Measurements from ENCODE around the gene CHSY3.

The CHSY3 gene

DNA sequence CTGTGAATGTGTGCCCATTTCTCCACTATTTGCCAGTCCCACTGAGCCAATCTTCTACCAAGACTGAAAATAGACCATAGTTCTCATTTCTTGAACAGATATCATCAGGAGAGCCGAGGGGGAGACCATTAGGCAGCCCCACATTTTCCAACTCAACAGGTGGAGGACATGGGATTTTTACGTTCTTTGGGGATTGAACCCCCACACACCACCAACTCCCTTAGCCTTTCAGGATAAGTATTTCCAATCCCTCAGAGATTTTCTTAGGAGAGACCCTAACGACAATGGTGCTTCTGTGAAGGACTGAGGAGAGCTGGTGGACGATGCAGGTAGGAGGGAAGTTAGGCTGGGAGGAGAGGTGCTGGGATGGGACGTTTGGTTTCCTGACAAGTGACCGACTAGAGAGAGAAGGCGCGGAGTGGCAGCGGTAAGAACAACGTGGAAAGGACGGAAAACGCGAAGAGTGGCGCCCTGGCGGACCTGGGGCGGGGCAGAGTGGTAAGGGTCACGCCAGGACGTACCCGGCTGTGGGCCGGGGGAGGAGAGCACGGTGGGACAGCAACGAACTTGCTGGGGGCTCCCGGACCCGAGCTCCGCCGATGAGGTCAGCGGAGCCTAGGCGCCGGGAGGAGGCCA, 681 bp upstream of the CHSY3 start:
- H3K4me3 ChIP-seq (replicated peaks in 1 of 2; ENCODE audit: low read depth in 2 of 2, low read length in 2 of 2): peak overlapping the region; percentile 71
- no peak for TF ChIP-seq CTCF (IDR thresholded peaks at IDR 0.05; ENCODE audit: low read depth, low read length)
- no peak for DNase-seq (ENCODE audit: low read depth in 2 of 2)

GRCh38 chr5:129904667-129905472, 605 bp downstream of the CHSY3 start:
- no peak for TF ChIP-seq CTCF (IDR thresholded peaks at IDR 0.05; ENCODE audit: low read depth, low read length)
- peak; percentile 11 to 25 for DNase-seq (ENCODE audit: low read depth in 2 of 2)
- peak overlapping the region; percentile 71 for H3K4me3 ChIP-seq (replicated peaks in 1 of 2; ENCODE audit: low read depth in 2 of 2, low read length in 2 of 2)

DNA sequence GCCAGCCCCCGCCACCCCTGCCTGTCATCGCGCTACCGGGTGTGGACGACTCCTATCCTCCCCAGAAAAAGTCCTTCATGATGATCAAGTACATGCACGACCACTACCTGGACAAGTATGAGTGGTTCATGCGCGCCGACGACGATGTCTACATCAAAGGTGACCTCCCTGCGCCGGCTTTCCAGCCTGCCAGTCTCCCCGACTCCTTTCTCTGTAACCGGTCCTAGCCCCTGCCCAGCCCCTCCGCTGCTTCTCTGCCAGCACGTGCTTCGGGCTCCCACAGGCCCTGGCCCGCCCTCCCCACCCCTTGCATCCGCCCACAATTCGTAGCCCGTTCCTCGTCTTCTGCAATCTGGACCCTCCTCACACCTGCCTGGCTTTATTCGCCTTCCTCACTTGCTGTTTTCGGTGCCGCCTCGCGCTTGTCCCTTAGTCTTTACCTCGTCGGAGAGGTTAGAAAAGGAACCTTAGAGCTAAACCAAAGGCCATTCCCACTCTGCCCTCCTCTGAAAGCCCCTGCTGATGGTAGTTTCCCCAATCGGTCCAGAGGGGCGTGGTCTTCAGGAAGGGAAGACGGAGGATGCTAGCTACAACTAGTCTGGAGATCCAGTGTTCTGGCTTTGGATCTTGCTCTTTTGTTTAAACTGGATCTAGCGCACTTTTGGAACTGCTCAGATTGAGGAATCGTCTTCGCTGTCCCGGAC, 1.4 kb downstream of the CHSY3 start:
- no peak for TF ChIP-seq CTCF (IDR thresholded peaks at IDR 0.05; ENCODE audit: low read depth, low read length)
- H3K4me3 ChIP-seq (replicated peaks in 1 of 2; ENCODE audit: low read depth in 2 of 2, low read length in 2 of 2): peak overlapping the region; percentile 71
- peak; percentile 20 for DNase-seq (ENCODE audit: low read depth in 2 of 2)

GRCh38 chr5:129906177-129906887, 2.1 kb downstream of the CHSY3 start:
- peak; percentile 11 for TF ChIP-seq CTCF (IDR thresholded peaks at IDR 0.05; ENCODE audit: low read depth, low read length)
- peak; percentile 58 to 70 for DNase-seq (ENCODE audit: low read depth in 2 of 2)
- peak overlapping the region; percentile 71 for H3K4me3 ChIP-seq (replicated peaks in 1 of 2; ENCODE audit: low read depth in 2 of 2, low read length in 2 of 2)

GRCh38 chr5:129909225-129909624, 5.0 kb downstream of the CHSY3 start:
- H3K4me3 ChIP-seq (replicated peaks in 1 of 2; ENCODE audit: low read depth in 2 of 2, low read length in 2 of 2): no peak overlapping the region
- no peak for DNase-seq (ENCODE audit: low read depth in 2 of 2)
- TF ChIP-seq CTCF (IDR thresholded peaks at IDR 0.05; ENCODE audit: low read depth, low read length): no peak

DNA sequence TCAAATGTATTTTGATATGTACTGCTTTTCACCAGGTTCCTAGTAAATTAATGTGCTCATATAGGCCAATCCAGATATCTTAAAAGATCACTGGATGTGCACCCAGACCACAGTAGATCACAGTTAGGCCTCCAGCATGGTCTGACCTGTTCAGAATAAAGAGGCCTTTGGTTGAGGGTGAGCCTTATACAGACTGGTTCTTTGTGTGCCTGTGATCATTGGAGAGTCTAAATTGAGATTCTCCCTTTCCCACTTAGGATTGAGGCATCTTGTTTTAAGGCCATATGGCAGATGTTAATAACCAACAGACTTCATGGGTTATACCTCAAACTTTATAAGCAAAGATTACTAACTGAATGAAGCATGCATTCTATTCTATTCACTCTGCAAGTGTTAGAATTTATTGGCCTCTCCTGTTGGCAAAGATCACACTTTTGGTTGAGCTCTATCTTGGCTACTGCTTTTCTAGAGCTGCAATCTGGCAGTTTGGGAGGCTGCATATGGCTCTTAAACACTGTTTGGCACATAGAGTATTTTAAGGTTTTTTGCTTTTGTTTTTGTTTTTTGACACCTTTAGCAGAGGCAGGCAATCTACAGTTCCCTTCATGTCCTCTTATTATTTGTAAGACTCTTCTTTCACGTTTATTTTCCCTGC, 8.5 kb downstream of the CHSY3 start:
- no peak for TF ChIP-seq CTCF (IDR thresholded peaks at IDR 0.05; ENCODE audit: low read depth, low read length)
- DNase-seq (ENCODE audit: low read depth in 2 of 2): peak in 1 of 2 donors; percentile 19
- H3K4me3 ChIP-seq (replicated peaks in 1 of 2; ENCODE audit: low read depth in 2 of 2, low read length in 2 of 2): no peak overlapping the region

All from cardiac fibroblast (primary cell).